HuH-7 (cell line): ENCODE measurements around the gene OLFM3.

Experiments
- DNase-seq: peaks from one replicate; pipeline ENCODE4 v3.0.0; 2011; ENCODE audit warnings: low spot score

Gene OLFM3

DNA sequence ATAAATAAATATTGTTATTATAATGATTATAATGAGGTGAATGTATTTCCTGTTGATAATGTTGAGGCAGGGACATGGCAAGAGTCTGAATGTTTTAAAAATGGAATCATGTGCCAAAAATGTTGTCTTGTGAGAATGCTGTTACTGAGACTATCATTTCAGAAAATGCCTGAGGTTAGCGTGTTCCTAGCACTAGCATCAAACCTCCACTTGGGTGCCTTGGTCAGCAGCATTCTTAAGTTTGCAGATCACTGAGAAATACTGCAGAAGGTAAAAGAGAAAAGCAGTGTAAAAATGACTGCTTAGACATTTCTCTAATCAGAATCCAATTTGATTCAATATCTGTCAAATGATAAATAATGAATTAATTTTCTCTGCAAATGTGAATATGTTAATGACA lies 50.8 kb downstream of the OLFM3 start:
- DNase-seq, result no peak

DNA sequence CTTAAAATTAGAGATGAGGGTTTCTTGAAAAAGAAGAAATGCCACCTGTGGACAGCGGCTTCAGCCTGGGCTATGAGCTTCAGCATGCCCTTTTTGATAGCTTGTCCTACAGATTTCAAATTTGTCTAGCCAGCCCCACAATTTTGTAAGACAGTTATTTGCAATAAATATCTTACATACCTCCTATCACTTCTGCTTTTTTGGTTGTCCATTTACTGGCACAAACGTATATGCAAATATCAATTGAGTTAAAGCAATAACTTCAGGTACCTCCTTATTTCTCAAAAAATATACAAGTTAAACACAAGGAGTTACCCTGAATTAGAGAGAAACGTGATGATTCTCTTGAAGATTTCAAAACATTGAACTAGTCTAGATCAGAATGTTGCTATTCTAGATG lies 53.5 kb downstream of the OLFM3 start:
- DNase-seq, result no peak

DNA sequence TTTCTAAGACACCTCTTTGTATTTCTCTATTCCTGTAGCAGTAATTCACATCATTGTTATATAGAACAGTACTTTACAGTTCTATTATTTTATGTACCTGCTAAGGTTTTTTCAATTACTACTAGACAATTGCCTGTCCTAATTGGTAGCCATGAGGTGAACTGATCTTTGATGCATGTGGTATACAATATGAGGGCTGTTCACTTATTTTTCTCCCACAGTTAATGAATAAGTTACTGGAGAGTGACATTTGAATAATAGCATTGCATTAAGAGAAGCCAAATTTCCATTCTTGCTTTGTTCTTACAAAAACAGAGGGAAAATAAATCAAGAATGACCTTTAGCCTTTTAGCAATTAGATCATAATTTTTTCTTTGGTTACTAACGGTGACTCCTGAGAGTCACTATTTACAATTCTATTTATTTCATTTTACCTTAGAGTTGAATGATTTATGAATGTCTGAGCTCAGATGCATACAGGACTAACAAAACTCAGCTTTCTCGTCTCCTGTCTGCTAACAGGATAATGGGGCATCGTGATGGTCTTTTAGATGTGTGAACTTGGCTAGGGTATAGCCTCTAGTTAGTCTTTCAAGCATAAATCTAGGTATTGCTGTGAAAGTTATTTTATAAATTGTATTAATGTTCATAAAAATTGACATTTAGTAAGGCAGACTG lies 54.1 kb downstream of the OLFM3 start:
- no peak for DNase-seq

- DNase-seq, result no peak
These were observed 58.0 kb downstream of the OLFM3 start for GRCh38 chr1:101938681-101939080.

GRCh38 chr1:101929343-101929742 lies 67.4 kb downstream of the OLFM3 start:
- DNase-seq, result no peak

DNA sequence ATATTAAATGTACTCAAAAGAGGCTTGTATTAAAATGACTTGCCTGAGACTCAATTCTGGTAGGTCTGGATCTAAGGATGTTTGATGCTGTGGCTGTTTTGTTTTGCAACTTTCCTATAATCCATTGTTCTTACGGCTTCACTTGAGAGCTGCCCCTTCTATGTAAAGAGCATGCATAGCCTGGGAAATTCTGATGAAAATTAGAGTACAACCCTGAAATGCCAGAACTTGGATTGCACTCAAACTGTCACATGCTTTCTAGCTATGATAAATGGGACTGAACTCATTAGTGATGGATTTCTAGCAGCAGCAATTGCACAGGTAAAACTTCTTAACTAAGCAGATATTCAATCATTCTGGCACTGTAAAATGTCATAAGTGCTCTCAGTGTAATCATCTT lies 67.9 kb downstream of the OLFM3 start:
- DNase-seq, result no peak

- DNase-seq, result no peak
These were observed 72.0 kb downstream of the OLFM3 start for GRCh38 chr1:101924700-101925099.

DNA sequence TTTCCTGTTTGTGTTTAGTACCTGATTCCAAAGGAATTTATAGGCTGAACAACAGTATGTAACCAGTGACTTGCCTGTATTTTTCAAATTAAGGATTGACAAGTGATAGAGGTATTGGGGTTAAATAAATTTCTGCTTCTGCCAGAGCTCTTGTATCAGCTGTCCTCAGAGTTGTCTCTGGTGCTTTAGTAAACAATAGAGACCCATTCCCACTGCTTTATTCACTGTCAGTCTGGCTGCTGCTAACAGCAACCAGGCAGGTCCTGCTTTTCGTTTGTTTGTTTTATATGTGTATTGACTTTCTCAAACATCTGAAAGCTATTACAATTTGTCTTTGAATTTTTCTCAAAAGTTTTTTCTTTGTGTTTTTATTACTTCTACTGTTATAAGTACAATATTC lies 76.1 kb downstream of the OLFM3 start:
- no peak for DNase-seq

GRCh38 chr1:101918277-101918676 lies 78.4 kb downstream of the OLFM3 start:
- DNase-seq, result no peak

DNA sequence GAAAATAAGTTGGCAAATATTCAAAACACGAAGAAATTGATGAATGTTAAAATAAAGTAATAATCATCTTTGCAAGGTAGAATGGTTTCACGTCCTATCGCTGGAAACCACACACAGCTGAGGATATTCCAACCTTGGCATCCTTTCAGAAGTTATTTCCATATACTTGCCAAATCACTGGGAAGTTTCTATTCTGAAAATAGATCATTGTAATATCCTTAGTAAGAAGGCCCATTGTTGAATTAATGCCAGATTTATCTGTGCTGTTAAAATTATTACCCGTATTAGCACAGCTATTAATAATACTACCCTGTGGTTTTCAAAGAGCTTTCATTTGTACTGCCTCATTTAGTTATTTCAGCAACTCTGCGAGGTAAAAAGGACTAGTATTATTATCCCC lies 81.1 kb downstream of the OLFM3 start:
- no peak for DNase-seq

DNA sequence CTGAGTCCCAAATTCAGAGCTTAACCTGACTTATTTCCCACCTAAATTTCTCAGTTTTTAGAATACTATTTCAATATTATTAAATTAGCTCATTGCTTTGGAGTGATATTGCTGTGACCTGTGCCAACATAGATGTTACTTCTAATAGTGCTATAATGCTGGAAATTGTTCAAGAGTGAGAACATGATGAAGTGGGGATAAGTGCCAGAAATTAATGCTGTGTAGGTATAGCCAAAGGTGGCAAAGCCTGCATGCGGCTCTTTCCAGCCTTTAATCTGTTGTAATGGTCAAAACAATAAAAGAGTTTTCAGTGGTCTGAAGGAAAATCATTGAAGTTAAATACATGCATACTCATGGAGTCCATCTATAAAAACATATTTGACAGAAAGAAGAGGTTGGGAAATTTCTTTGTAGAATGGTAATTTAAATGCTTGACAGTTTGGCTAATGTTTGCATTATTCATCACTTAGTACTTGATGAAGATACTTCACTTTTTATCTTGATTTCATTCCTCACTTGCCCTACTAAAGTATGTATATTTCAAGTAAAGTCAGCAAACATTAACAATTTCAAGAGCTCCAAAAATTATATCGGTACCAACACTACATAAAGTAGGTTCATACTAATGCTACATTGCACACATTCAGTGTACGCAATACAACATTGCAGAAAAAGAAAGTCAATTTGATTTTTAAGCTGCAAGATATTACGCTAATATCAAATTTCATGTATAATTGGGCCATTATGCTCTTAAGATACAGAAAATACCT lies 82.1 kb downstream of the OLFM3 start:
- no peak for DNase-seq

DNA sequence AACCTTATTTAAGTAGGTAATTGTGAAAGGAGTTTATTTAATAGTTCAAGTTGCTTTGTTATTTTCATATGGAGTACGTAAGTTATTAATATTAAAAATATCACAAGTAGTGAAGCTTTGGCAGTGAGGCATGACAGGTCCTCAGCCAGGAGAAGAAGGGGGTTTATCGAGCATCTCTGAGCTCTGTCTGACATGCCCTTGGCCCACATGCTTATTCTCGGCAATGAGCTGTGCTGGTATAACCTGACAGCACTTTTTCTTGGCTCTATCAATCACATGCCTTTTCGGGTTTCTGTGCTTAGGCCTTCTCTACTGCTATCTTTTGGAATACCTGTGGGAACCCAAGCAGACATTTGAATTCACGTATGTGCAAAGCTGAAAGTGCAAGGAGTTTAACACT lies 84.8 kb downstream of the OLFM3 start:
- DNase-seq, result no peak

GRCh38 chr1:101908980-101909379 lies 87.7 kb downstream of the OLFM3 start:
- DNase-seq, result no peak

GRCh38 chr1:101907264-101907663 lies 89.5 kb downstream of the OLFM3 start:
- DNase-seq, result no peak

DNA sequence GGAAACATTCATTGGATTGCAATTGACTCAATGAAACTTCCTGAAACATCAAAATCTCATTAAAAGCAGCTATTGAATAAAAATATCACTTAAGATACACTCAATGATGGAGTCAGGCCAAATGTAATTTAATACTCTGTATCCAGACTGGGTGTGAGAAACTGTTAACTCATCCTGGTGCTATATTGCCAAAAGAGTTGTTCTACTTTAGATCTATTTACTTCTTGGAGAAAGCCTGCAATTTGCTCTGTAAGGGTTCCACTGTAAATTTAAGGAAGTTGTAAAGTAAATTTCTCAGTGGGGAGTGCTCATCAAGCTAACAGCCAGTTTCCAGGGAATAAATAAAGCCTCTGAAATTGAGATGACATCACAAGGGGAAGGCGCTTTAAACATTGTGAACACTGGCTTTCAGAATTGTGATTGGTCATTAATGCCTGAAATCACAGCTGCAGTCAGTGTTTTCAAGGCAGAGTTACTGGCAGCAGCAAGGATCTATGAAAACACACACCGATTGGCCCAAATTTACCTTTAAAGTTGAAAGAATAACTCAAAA lies 91.4 kb downstream of the OLFM3 start:
- no peak for DNase-seq

DNA sequence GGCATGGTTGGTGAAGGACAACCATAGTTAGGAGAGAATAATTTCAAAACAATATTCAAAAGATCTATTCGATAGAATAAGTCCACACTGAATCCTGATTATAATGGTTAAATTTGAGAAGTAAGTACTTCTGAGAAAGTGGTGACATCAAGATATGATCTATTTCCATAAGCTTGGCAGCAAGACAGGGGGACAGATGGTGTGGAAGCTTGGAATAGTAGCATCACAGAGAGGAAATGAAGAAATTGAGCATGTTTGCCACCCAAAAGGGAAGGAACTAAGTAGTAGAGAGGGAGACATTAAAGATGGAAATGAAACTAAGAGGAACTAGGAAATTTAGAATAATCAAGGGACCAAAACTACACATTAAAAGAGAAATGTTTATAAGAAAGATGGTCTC lies 94.5 kb downstream of the OLFM3 start:
- DNase-seq, result no peak

GRCh38 chr1:101898137-101898536 lies 98.6 kb downstream of the OLFM3 start:
- no peak for DNase-seq

GRCh38 chr1:101884621-101885020 lies 112.1 kb downstream of the OLFM3 start:
- DNase-seq, result no peak

DNA sequence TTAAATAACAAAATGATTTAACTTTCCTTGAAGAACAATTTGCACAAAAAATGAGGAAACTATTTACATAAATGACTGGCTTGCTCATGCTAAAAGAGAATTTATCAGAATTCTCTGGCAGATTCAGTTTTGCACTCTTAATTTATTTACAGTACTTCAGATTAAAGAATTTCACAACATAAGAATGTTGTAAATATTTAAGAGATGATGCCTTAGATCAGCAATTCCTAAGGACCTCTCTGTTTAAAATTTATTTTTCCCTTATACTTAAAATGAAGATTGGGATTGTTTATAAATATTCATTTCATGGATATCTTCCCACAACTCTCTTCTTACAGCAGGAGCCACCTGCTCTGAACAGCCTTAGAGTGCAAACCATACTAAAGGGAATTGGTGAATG lies 120.8 kb downstream of the OLFM3 start:
- DNase-seq, result no peak

DNA sequence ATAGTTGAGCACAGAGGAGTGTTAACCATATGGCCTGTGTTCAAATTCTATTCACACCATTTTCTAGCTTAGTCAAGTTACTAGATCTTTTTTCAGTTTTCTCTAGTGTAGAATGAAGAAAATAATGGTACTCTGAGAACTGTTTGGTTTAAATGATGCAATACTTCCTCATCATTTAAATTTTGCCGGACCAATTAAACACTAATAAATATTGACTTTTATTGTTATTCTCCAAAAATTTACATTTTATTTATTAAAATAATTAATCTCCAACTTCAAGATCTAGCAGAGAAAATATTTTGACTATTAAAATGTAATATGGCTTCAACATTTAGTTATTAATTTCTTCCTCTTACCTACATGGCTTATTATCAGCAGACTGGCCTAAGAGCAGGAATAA lies 123.1 kb downstream of the OLFM3 start:
- DNase-seq, result no peak

DNA sequence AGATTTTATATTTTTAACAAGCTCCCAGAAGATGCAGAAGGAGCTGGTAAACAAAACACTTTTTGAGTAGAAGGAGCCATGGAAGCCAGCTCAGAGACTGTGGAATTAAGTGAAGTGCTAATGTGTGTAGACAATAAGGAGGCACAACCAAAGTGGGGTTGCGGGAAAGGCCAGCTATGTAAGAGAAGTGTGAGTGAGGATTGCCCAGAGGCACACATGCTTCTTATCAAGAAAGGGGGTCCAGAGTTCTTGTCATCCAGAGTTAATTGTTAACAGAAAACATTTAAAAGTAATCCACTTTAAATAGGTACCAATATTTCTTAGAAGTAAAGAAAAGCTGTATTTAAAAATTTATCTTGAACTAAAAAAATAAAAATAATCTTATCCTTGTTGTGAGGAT lies 136.8 kb downstream of the OLFM3 start:
- no peak for DNase-seq

- DNase-seq, result no peak
These were observed 142.5 kb downstream of the OLFM3 start for GRCh38 chr1:101854271-101854670.

GRCh38 chr1:101852936-101853335 lies 143.8 kb downstream of the OLFM3 start:
- no peak for DNase-seq

DNA sequence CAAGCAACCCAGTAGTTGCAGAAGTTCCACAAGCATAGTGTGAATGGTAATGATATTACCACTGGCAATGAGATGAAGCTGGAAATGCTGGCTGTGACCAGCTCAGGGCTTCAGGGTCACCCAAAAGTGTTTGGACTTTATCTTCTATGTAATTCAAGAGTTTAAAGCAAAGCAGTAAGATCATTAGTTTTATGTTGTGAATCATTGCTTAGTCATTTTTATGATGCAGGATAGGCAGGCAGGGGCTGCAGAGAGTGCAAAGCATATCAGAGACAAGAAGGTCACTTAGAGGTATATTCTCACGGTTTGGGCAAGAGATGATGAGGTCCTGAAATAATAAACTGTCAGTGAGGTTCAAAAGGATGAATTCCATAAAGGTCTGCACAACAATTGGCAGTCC lies 147.4 kb downstream of the OLFM3 start:
- no peak for DNase-seq
